HUES48 (cell line): Measurements from ENCODE around the gene COQ10B.

Source experiments
- H3K27ac ChIP-seq: one replicate; pipeline ENCODE4 v1.7.0; 2013; ENCODE audit warnings: low read depth, low read length, inconsistent platforms
- H3K27me3 ChIP-seq: 2 replicates; pipeline ENCODE4 v1.6.1; 2013; ENCODE audit warnings: mild to moderate bottlenecking, low read length; ENCODE audit not compliant: control insufficient read depth, insufficient read depth
- H3K36me3 ChIP-seq: 2 replicates; pipeline ENCODE4 v1.6.1; 2013; ENCODE audit warnings: low read length; ENCODE audit not compliant: control insufficient read depth, insufficient read depth
- H3K4me1 ChIP-seq: 2 replicates; pipeline ENCODE4 v1.6.1; 2013; ENCODE audit warnings: mild to moderate bottlenecking, low read length; ENCODE audit not compliant: control insufficient read depth, insufficient read depth
- H3K4me3 ChIP-seq: 2 replicates; pipeline ENCODE4 v1.5.1; 2013; ENCODE audit warnings: mild to moderate bottlenecking, low read depth, low read length
- H3K9ac ChIP-seq: 2 replicates; pipeline ENCODE4 v1.6.1; 2013; ENCODE audit warnings: mild to moderate bottlenecking, low read depth, low read length, moderate library complexity
- H3K9me3 ChIP-seq: 2 replicates; pipeline ENCODE4 v1.6.1; 2013; ENCODE audit warnings: low read length; ENCODE audit not compliant: control insufficient read depth, insufficient read depth

The COQ10B gene

GRCh38 chr2:197453123-197453913 is at the start of gene COQ10B:
Gene COQ10B (plus strand): TSS chr2:197453552. CDS start chr2:197453561, 9 bp downstream.
- peaks cover 10% of the 10 kb centered on the region for H3K4me1 ChIP-seq
- peak within 1 kb of the TSS; percentile 79 for H3K4me3 ChIP-seq
- no peaks in the 10 kb centered on the region for H3K9me3 ChIP-seq
- H3K27ac ChIP-seq = peak within 1 kb of the TSS; percentile 97
- peak within 1 kb of the TSS; percentile 87 for H3K9ac ChIP-seq
- no peaks in the 10 kb centered on the region for H3K27me3 ChIP-seq
- no peaks in the 10 kb centered on the region for H3K36me3 ChIP-seq

DNA sequence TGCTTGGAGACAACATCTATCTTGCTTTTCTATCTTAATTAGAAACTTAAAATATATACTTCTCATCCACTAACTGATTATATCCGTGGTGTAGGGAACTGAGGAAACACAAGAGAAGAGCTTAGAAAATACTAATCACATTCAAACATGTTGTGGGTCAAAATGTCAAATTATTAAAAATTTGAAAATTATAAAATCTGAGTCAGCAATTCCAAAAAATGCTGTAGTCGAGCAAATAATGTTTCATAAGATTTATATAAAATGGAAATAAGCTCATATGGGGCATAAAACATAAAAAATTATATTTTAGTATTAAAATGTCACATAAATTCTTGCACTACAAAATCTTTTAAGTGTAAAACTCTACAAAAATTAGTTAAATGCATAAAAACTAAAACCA is 47.8 kb upstream of the COQ10B start:
- H3K9ac ChIP-seq = no peak overlapping the region
- H3K4me1 ChIP-seq = no peaks in the 10 kb centered on the region
- no peaks in the 10 kb centered on the region for H3K9me3 ChIP-seq
- H3K4me3 ChIP-seq = no peak overlapping the region
- peaks cover 100% of the 10 kb centered on the region for H3K36me3 ChIP-seq
- H3K27me3 ChIP-seq = no peaks in the 10 kb centered on the region
- H3K27ac ChIP-seq = no peak overlapping the region

DNA sequence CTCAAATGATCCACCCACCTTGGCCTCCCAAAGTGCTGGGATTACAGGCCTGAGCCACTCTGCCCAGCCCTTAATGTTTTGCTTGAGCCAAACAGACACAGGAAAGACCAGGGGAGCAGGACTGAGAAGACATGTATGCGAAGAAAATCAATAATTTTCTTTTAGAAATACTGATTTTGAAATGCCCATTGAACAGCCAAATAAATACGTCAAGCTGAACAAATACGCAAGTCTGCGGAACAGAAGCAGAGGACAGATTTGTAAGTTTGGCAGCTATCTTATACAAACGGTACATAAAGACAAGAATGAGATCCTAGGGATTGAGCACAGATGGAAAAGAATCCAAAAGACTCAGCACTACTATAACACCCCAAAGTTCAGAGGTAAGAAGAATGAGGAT is 39.3 kb upstream of the COQ10B start:
- no peaks in the 10 kb centered on the region for H3K4me1 ChIP-seq
- H3K9me3 ChIP-seq = no peaks in the 10 kb centered on the region
- no peak overlapping the region for H3K27ac ChIP-seq
- H3K4me3 ChIP-seq = no peak overlapping the region
- H3K36me3 ChIP-seq = peaks cover 100% of the 10 kb centered on the region
- no peaks in the 10 kb centered on the region for H3K27me3 ChIP-seq
- no peak overlapping the region for H3K9ac ChIP-seq

DNA sequence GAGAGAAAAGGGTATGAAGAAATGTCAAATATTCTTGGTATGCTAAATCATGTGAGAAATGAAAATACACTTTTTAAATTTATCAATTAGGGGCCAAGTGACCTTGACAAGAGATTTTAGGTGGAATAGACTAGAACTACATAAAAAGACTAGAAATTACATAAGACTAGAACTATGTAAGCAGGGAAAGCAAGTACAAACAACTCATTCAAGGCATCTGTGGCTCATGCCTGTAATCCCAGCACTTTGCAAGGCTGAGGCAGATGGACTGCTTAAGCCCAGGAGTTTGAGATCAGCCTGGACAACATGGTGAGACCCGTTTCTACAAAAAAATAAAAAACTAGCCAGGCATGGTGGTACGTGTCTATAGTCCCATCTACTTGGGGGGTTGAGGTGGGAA is 38.8 kb upstream of the COQ10B start:
- Histone ChIP-seq H3K4me3 (no peak overlapping the region), H3K36me3 (peaks cover 100% of the 10 kb centered on the region), H3K27me3 (no peaks in the 10 kb centered on the region), H3K9me3 (no peaks in the 10 kb centered on the region), H3K9ac (no peak overlapping the region), H3K4me1 (no peaks in the 10 kb centered on the region), H3K27ac (no peak overlapping the region)

DNA sequence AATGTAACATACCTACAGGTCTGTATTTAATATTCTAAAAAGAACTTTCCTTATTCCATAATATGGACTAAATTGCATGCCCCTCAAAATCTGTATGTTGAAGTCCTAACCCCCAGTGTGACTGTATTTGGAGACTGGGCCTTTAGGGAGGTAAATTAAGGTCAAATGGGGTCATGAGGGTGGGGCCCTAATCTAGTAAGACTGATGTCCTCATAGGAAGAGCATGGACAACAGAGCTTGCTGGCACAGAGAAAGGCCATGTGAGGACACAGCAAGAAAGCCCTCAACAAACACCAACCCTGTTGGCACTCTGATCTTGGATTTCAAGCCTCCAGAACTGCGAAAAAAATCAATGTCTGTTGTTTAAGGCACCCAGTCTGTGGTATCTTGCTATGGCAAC is 37.1 kb upstream of the COQ10B start:
- no peak overlapping the region for H3K9ac ChIP-seq
- no peaks in the 10 kb centered on the region for H3K4me1 ChIP-seq
- H3K36me3 ChIP-seq = peaks cover 100% of the 10 kb centered on the region
- H3K9me3 ChIP-seq = no peaks in the 10 kb centered on the region
- H3K27me3 ChIP-seq = no peaks in the 10 kb centered on the region
- H3K4me3 ChIP-seq = no peak overlapping the region
- H3K27ac ChIP-seq = no peak overlapping the region

DNA sequence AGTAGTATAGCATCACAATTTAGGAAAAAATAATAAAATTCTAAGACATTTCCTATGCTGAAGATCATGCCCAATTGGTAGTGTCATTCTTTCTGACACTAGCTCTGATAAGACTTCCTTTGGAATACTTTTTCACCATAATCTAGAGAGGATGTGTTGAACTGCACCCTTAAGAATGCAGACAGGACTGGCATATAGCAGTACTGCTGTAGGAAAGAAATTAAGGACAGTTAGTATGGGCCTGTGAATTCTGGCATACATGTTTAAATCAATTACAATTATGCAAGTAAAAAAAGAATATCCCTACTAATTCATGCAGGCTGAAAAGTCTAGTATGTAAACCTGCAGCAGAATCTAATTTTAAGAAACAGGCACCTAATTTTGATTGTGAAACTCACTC is 33.9 kb upstream of the COQ10B start:
- Histone ChIP-seq H3K4me3 (no peak overlapping the region), H3K27me3 (no peaks in the 10 kb centered on the region), H3K9me3 (no peaks in the 10 kb centered on the region), H3K36me3 (peaks cover 95% of the 10 kb centered on the region), H3K9ac (no peak overlapping the region), H3K4me1 (no peaks in the 10 kb centered on the region), H3K27ac (no peak overlapping the region)

GRCh38 chr2:197423307-197423706 is 30.0 kb upstream of the COQ10B start:
- Histone ChIP-seq H3K4me1 (peaks cover 3% of the 10 kb centered on the region; the same call in 1 of the 2 replicates), H3K9me3 (no peaks in the 10 kb centered on the region), H3K9ac (no peak overlapping the region), H3K27ac (no peak overlapping the region), H3K4me3 (no peak overlapping the region), H3K36me3 (peaks cover 60% of the 10 kb centered on the region), H3K27me3 (no peaks in the 10 kb centered on the region)

- Histone ChIP-seq H3K27me3 (no peaks in the 10 kb centered on the region), H3K9me3 (no peaks in the 10 kb centered on the region), H3K4me1 (peaks cover 3% of the 10 kb centered on the region; the same call in 1 of the 2 replicates), H3K9ac (no peak overlapping the region), H3K4me3 (no peak overlapping the region), H3K36me3 (peaks cover 45% of the 10 kb centered on the region), H3K27ac (no peak overlapping the region)
These were observed 27.8 kb upstream of the COQ10B start for GRCh38 chr2:197425550-197425949.

GRCh38 chr2:197426723-197427603 is 26.4 kb upstream of the COQ10B start:
- Histone ChIP-seq H3K9ac (no peak overlapping the region), H3K9me3 (no peaks in the 10 kb centered on the region), H3K4me1 (peaks cover 7% of the 10 kb centered on the region), H3K4me3 (no peak overlapping the region), H3K36me3 (peaks cover 31% of the 10 kb centered on the region), H3K27ac (no peak overlapping the region), H3K27me3 (no peaks in the 10 kb centered on the region)

DNA sequence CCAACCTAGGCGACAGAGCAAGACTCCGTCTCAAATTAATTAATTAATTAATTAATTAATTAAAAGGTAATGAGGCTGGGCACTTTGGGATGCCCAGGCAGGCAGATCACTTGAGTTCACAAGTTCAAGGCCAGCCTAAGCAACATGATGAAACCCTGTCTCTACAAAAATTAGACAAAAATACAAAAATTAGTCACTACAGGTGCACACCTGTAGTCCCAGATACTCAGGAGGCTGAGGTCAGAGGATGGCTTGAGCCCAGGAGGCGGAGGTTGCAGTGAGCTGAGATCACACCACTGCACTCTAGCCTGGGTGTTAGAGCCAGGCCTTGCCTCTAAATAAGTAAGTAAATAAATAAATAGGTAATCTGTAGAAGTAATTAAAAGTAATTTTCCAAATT is 25.4 kb upstream of the COQ10B start:
- Histone ChIP-seq H3K4me1 (peaks cover 13% of the 10 kb centered on the region), H3K27ac (no peak overlapping the region), H3K9me3 (no peaks in the 10 kb centered on the region), H3K9ac (no peak overlapping the region), H3K27me3 (no peaks in the 10 kb centered on the region), H3K4me3 (no peak overlapping the region), H3K36me3 (peaks cover 21% of the 10 kb centered on the region)

DNA sequence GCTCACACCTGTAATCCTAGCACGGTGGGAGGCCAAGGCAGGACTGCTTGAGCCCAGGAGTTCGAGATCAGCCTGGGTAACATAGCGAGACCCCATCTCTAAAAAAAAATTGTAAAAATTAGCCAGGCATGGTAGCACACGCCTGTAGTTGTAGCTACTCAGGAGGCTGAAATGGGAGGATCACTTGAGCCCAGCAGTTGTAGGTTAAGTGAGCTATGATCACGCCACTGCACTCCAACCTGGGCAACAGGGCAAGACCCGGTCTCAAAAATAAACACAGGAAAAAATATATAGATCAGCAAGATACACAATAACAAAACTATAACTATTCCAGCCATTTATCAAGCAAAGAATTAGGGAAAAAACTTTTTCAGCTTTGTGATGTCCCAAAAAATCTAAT is 21.5 kb upstream of the COQ10B start:
- Histone ChIP-seq H3K4me1 (peaks cover 17% of the 10 kb centered on the region), H3K9ac (peak overlapping the region; percentile 27; the same call in 1 of the 2 replicates), H3K9me3 (no peaks in the 10 kb centered on the region), H3K27ac (no peak overlapping the region), H3K27me3 (no peaks in the 10 kb centered on the region), H3K36me3 (peaks cover 8% of the 10 kb centered on the region), H3K4me3 (0 out of 2 replicates have a peak overlapping the region, but pooled peaks have one; percentile 99)
